Measurements from ENCODE around the gene CYP27C1.

The CYP27C1 gene

DNA sequence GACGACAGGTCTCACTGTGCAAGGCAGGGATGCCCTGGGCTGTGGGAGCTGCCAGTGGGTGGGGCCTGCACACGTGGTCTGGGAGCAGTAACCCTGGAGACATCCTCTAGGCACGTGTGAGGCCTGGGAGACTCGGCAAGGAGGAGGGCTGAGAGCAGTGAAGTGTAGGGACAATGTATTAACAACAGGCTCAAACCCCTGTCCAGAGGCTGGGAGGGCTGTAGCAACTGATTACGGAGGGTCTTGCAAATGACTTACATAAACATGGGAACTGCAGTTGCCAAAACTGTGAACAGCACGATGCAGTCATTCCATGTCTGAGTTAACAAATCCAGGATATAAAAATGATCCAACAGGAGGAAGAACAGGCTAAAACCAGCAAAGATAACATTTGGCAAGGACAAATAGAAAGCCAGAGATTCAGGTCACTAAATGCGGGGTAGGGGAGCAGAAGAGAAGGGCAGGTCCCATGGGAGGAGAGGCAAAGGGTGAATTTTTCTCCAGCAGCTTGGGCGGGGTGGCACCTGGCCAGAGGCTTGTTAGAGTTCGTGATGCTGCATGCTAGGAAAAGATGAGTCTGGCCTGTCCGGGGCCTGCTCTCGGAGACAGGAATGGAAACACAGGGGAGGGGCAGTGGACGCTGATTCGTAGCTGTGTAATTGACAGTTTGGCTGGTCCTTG lies 44.9 kb downstream of the CYP27C1 start:
- H3K9me3 ChIP-seq (ENCODE audit: control insufficient read depth, insufficient read depth, low read length): no peaks in the 10 kb centered on the region

DNA sequence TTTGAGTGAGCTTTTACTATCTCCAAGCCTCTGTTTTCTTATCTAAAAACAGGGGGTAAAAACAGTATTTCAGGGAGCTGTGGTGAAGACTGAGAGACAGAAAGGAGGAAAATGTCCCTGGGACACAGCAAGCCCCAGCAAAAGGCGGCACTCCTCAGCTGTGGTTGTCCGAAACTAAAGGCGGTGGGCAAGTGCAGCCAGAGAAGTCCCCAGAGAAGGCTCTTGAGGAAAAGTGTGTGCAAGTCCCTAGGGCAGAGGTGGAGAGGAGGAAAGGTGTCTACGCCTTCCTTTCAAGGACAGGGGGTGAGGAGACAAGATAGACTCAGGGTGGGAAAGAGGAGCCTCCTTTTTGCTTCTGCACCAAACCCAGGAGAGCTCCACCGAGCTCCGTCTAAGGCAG lies 45.5 kb downstream of the CYP27C1 start:
- H3K9me2 ChIP-seq (replicated peaks; ENCODE audit: control insufficient read depth, low read length): no peaks in the 10 kb centered on the region
- no peaks in the 10 kb centered on the region for H3K79me2 ChIP-seq (ENCODE audit: control insufficient read depth, low read length)
- no peaks in the 10 kb centered on the region for H4K20me1 ChIP-seq (ENCODE audit: control insufficient read depth, insufficient read depth, low read depth, low read length)
- H3K4me2 ChIP-seq (ENCODE audit: low read length): no peak overlapping the region
- H3K4me3 ChIP-seq (ENCODE audit: low read length): no peak overlapping the region
- H3F3A ChIP-seq (ENCODE audit: control insufficient read depth, insufficient read depth): no peaks in the 10 kb centered on the region
- H3K27ac ChIP-seq (ENCODE audit: low read depth, low read length): no peak overlapping the region
- H3K36me3 ChIP-seq (ENCODE audit: control insufficient read depth, low read length): no peaks in the 10 kb centered on the region
- TF ChIP-seq EZH2phosphoT487 (IDR thresholded peaks at IDR 0.05; ENCODE audit: borderline replicate concordance, low read length): no peak
- TF ChIP-seq, protein P1, sequence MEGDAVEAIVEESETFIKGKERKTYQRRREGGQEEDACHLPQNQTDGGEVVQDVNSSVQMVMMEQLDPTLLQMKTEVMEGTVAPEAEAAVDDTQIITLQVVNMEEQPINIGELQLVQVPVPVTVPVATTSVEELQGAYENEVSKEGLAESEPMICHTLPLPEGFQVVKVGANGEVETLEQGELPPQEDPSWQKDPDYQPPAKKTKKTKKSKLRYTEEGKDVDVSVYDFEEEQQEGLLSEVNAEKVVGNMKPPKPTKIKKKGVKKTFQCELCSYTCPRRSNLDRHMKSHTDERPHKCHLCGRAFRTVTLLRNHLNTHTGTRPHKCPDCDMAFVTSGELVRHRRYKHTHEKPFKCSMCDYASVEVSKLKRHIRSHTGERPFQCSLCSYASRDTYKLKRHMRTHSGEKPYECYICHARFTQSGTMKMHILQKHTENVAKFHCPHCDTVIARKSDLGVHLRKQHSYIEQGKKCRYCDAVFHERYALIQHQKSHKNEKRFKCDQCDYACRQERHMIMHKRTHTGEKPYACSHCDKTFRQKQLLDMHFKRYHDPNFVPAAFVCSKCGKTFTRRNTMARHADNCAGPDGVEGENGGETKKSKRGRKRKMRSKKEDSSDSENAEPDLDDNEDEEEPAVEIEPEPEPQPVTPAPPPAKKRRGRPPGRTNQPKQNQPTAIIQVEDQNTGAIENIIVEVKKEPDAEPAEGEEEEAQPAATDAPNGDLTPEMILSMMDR (IDR thresholded peaks at IDR 0.05; ENCODE audit: low read depth, low read length, poor library complexity, severe bottlenecking): no peak
- H3K27me3 ChIP-seq (ENCODE audit: control insufficient read depth, low read length): 0 out of 2 replicates have a peak, but pooled peaks cover under 1% of the 10 kb centered on the region
- no peaks in the 10 kb centered on the region for H3K4me1 ChIP-seq (ENCODE audit: control insufficient read depth, low read length)
- no peaks in the 10 kb centered on the region for H3K9me3 ChIP-seq (ENCODE audit: control insufficient read depth, insufficient read depth, low read length)

More for the DNA sequence above, 44.9 kb downstream of the CYP27C1 start:
- H3K4me2 ChIP-seq (ENCODE audit: low read length): no peak overlapping the region
- H4K20me1 ChIP-seq (ENCODE audit: control insufficient read depth, insufficient read depth, low read depth, low read length): no peaks in the 10 kb centered on the region
- H3K36me3 ChIP-seq (ENCODE audit: control insufficient read depth, low read length): no peaks in the 10 kb centered on the region
- H3K79me2 ChIP-seq (ENCODE audit: control insufficient read depth, low read length): no peaks in the 10 kb centered on the region
- H3K27me3 ChIP-seq (ENCODE audit: control insufficient read depth, low read length): 0 out of 2 replicates have a peak, but pooled peaks cover 5% of the 10 kb centered on the region
- H3F3A ChIP-seq (ENCODE audit: control insufficient read depth, insufficient read depth): no peaks in the 10 kb centered on the region
- no peak overlapping the region for H3K27ac ChIP-seq (ENCODE audit: low read depth, low read length)
- H3K4me1 ChIP-seq (ENCODE audit: control insufficient read depth, low read length): no peaks in the 10 kb centered on the region
- TF ChIP-seq EZH2phosphoT487 (IDR thresholded peaks at IDR 0.05; ENCODE audit: borderline replicate concordance, low read length): no peak
- TF ChIP-seq, protein P1 (IDR thresholded peaks at IDR 0.05; ENCODE audit: low read depth, low read length, poor library complexity, severe bottlenecking): no peak
- no peaks in the 10 kb centered on the region for H3K9me2 ChIP-seq (replicated peaks; ENCODE audit: control insufficient read depth, low read length)
- H3K4me3 ChIP-seq (ENCODE audit: low read length): no peak overlapping the region

DNA sequence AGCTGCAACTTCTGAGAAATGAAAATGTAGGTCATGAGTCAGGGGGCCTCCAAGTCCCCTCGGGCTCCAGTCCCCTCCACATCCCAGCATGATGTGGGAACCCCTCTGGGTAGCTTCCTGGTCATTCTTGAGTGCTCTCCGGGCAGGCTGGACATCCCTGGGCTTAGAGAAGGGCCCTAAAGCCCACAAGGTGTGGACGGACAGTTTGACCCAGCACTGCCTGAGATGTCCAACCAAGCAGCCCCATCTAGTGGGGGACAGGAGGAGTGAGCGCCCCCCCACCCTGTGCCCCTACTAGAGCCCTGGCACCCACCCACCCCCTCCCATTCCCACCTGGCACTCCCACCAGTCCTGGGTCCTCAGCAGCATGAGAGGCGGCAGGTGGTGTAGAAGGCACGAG lies 46.0 kb downstream of the CYP27C1 start:
- TF ChIP-seq, protein P1 (IDR thresholded peaks at IDR 0.05; ENCODE audit: low read depth, low read length, poor library complexity, severe bottlenecking): no peak
- no peak for TF ChIP-seq EZH2phosphoT487 (IDR thresholded peaks at IDR 0.05; ENCODE audit: borderline replicate concordance, low read length)
- Histone ChIP-seq H3K36me3 (ENCODE audit: control insufficient read depth, low read length) (no peaks in the 10 kb centered on the region), H3K27ac (ENCODE audit: low read depth, low read length) (no peak overlapping the region), H3K27me3 (ENCODE audit: control insufficient read depth, low read length) (no peaks in the 10 kb centered on the region), H3K9me3 (ENCODE audit: control insufficient read depth, insufficient read depth, low read length) (no peaks in the 10 kb centered on the region), H3F3A (ENCODE audit: control insufficient read depth, insufficient read depth) (no peaks in the 10 kb centered on the region), H3K4me3 (ENCODE audit: low read length) (no peak overlapping the region), H3K9me2 (replicated peaks; ENCODE audit: control insufficient read depth, low read length) (no peaks in the 10 kb centered on the region), H3K79me2 (ENCODE audit: control insufficient read depth, low read length) (no peaks in the 10 kb centered on the region), H3K4me1 (ENCODE audit: control insufficient read depth, low read length) (no peaks in the 10 kb centered on the region), H3K4me2 (ENCODE audit: low read length) (no peak overlapping the region), H4K20me1 (ENCODE audit: control insufficient read depth, insufficient read depth, low read depth, low read length) (no peaks in the 10 kb centered on the region)
